Keratinocyte (primary cell): ENCODE data around the gene IL17REL. TPM values are rescaled to one million over a fixed set of nuclear protein-coding genes. Genes with fewer than 3 reads are reported as not detected.

ENCODE experiments used
- DNase-seq: peaks from one replicate; pipeline ENCODE4 v3.0.0-alpha.2; 2011; ENCODE audit warnings: low read depth, missing footprints, low spot score
- FAIRE-seq: peaks from 2 replicates; lab custom pipeline; 2011; peaks lifted over from hg19 to GRCh38; lab: Jason Lieb, UNC
- H2AFZ ChIP-seq: 2 replicates; pipeline ENCODE4 v1.6.0; 2012; ENCODE audit warnings: low read length, control low read depth, inconsistent platforms; ENCODE audit not compliant: control insufficient read depth
- H3K27ac ChIP-seq: 2 replicates; pipeline ENCODE4 v1.5.1; 2011; ENCODE audit warnings: low read length; ENCODE audit not compliant: control insufficient read depth, insufficient read depth
- H3K27me3 ChIP-seq: 3 replicates; pipeline ENCODE4 v1.6.0; 2011; ENCODE audit warnings: low read length; ENCODE audit not compliant: control insufficient read depth, insufficient read depth; ENCODE audit errors: extremely low read depth
- H3K36me3 ChIP-seq, 2 experiments: 2 replicates in 1 of 2; 3 replicates in 1 of 2; pipeline ENCODE4 v1.5.1; 2011; ENCODE audit warnings: low read length in 2 of 2, mild to moderate bottlenecking in 1 of 2; ENCODE audit not compliant: control insufficient read depth in 2 of 2, insufficient read depth in 2 of 2; ENCODE audit errors: extremely low read depth in 1 of 2
- H3K4me1 ChIP-seq: 3 replicates; pipeline ENCODE4 v1.5.1; 2011; ENCODE audit warnings: low read length; ENCODE audit not compliant: control insufficient read depth, insufficient read depth; ENCODE audit errors: extremely low read depth
- H3K4me2 ChIP-seq: 3 replicates; pipeline ENCODE4 v1.6.0; 2011; ENCODE audit warnings: low read depth, low read length; ENCODE audit not compliant: control insufficient read depth, insufficient read depth; ENCODE audit errors: extremely low read depth
- H3K4me3 ChIP-seq, 3 experiments: fragments of 200-600 bp in 1 of 3; sonication (generic) in 1 of 3; 2 replicates in 2 of 3; 3 replicates in 1 of 3; pipeline ENCODE4 v1.5.1; 2011 to 2016; ENCODE audit warnings: low read length in 3 of 3, mild to moderate bottlenecking in 3 of 3, control low read depth in 2 of 3, inconsistent platforms in 1 of 3, low read depth in 1 of 3, mixed read lengths in 1 of 3, mixed run types in 1 of 3, moderate library complexity in 1 of 3; ENCODE audit not compliant: control insufficient read depth in 2 of 3, insufficient read depth in 2 of 3; ENCODE audit errors: extremely low read depth in 1 of 3
- H3K79me2 ChIP-seq: 2 replicates; pipeline ENCODE4 v1.6.0; 2012; ENCODE audit warnings: low read length; ENCODE audit not compliant: control insufficient read depth, insufficient read depth
- H3K9ac ChIP-seq: 3 replicates; pipeline ENCODE4 v1.6.0; 2011; ENCODE audit warnings: low read length; ENCODE audit not compliant: control insufficient read depth, insufficient read depth; ENCODE audit errors: extremely low read depth
- H3K9me1 ChIP-seq: 3 replicates; pipeline ENCODE4 v1.6.0; 2011; ENCODE audit warnings: low read length; ENCODE audit not compliant: control insufficient read depth, insufficient read depth; ENCODE audit errors: extremely low read depth
- H3K9me3 ChIP-seq: 2 replicates; pipeline ENCODE4 v1.5.1; 2012; ENCODE audit warnings: low read depth, low read length; ENCODE audit not compliant: control insufficient read depth
- H4K20me1 ChIP-seq: 3 replicates; pipeline ENCODE4 v1.6.0; 2011; ENCODE audit warnings: low read length; ENCODE audit not compliant: control insufficient read depth, insufficient read depth; ENCODE audit errors: extremely low read depth
- CTCF ChIP-seq, 3 experiments: IDR thresholded peaks in 1 of 3; conservative IDR thresholded peaks in 1 of 3; optimal IDR thresholded peaks in 1 of 3; 2 replicates in 2 of 3; 3 replicates in 1 of 3; pipeline versions ENCODE3 to v1.5.1; 2011; ENCODE audit warnings: low read length in 3 of 3, mild to moderate bottlenecking in 3 of 3, moderate library complexity in 2 of 3, control low read depth in 1 of 3, inconsistent platforms in 1 of 3; ENCODE audit not compliant: insufficient read depth in 2 of 3; ENCODE audit errors: extremely low read depth in 1 of 3
- EZH2 ChIP-seq: IDR thresholded peaks from one replicate; pipeline ENCODE4 v1.6.1; 2012; ENCODE audit warnings: inconsistent platforms, mild to moderate bottlenecking, low read length, moderate library complexity
- dilution Hi-C: fragments of 300-500 bp; cut with MboI; formaldehyde crosslinking; loops from one replicate; pipeline ENCODE4 v1.7.0; 2020; ENCODE audit warnings: low sequenced_read_pairs; ENCODE audit not compliant: extremely low pct_ligation_motif_present
- polyA plus RNA-seq, 5 experiments: library from polyadenylated mRNA; depleted of rRNA in 3 of 5; stranded (reverse) in 3 of 5; stranded (forward) in 1 of 5; unstranded in 1 of 5; fragments of >200 nt; gene quantifications; 1 replicate in 1 of 5; 2 replicates in 3 of 5; 3 replicates in 1 of 5; pipeline versions ENCODE4 v1.2.1 to v1.2.3, GENCODE V29; 2011 to 2012; ENCODE audit warnings: missing spikeins in 2 of 5, low read depth in 1 of 5, low replicate concordance in 1 of 5

Gene IL17REL
- polyA plus RNA-seq, 1 donor (not counting 4 experiments of a cell fraction or from before 2014, with no cell fraction given): not detected

- dilution Hi-C loops: no loop called here
- DNase-seq: no peak
- no peaks in the 10 kb centered on the region for H3K79me2 ChIP-seq
Observed at GRCh38 chr22:50032109-50032871, 19.7 kb upstream of the IL17REL start.

GRCh38 chr22:50031189-50032091, 18.9 kb upstream of the IL17REL start:
- Histone ChIP-seq H3K4me1 (peaks cover 8% of the 10 kb centered on the region), H3K4me2 (no peak overlapping the region), H3K9me1 (no peaks in the 10 kb centered on the region), H3K27me3 (peaks cover 5% of the 10 kb centered on the region), H3K9ac (no peak overlapping the region), H3K36me3 (no peaks in the 10 kb centered on the region), H3K4me3 (no peak overlapping the region), H3K79me2 (no peaks in the 10 kb centered on the region), H2AFZ (no peak overlapping the region), H4K20me1 (no peaks in the 10 kb centered on the region), H3K9me3 (no peaks in the 10 kb centered on the region), H3K27ac (no peak overlapping the region)
- TF ChIP-seq CTCF (optimal IDR thresholded peaks at IDR 0.05 in 1 of 3, IDR thresholded peaks at IDR 0.05 in 1 of 3, conservative IDR thresholded peaks at IDR 0.05 in 1 of 3; ENCODE audit: extremely low read depth in 1 of 3, insufficient read depth in 2 of 3, low read length in 3 of 3) (no peak), EZH2 (no peak)
- dilution Hi-C loops: no loop called here
- DNase-seq: no peak
- FAIRE-seq: no peak

More at GRCh38 chr22:50032109-50032871, 19.7 kb upstream of the IL17REL start:
- Histone ChIP-seq H3K4me2 (no peak overlapping the region), H3K9ac (no peak overlapping the region), H3K27me3 (peaks cover 5% of the 10 kb centered on the region), H3K4me1 (peaks cover 8% of the 10 kb centered on the region), H4K20me1 (no peaks in the 10 kb centered on the region), H3K9me3 (no peaks in the 10 kb centered on the region), H3K27ac (no peak overlapping the region), H3K9me1 (no peaks in the 10 kb centered on the region), H2AFZ (no peak overlapping the region), H3K4me3 (no peak overlapping the region), H3K36me3 (no peaks in the 10 kb centered on the region)
- no peak for FAIRE-seq
- TF ChIP-seq CTCF (optimal IDR thresholded peaks at IDR 0.05 in 1 of 3, IDR thresholded peaks at IDR 0.05 in 1 of 3, conservative IDR thresholded peaks at IDR 0.05 in 1 of 3; ENCODE audit: extremely low read depth in 1 of 3, insufficient read depth in 2 of 3, low read length in 3 of 3): no peak
- TF ChIP-seq EZH2: no peak
